Body of pancreas (tissue), 4 donors: ENCODE measurements around the gene WNT10A.

Experiments
- POLR2A ChIP-seq, 3 donors: fragments of 450-650 bp; IDR thresholded peaks; one replicate each; pipeline ENCODE4 v1.6.1; 2016; ENCODE audit warnings: antibody characterized with exemption in 3 of 3, mild to moderate bottlenecking in 2 of 3
- TF ChIP-seq, protein P1 (sequence below), 7 experiments: fragments of 450-650 bp in 4 of 7; fragments of 200-600 bp in 3 of 7; sonication (generic) in 3 of 7; IDR thresholded peaks; one replicate each; pipeline ENCODE4 v1.5.1; 2016 to 2019; ENCODE audit warnings: antibody characterized with exemption in 7 of 7

DNA sequence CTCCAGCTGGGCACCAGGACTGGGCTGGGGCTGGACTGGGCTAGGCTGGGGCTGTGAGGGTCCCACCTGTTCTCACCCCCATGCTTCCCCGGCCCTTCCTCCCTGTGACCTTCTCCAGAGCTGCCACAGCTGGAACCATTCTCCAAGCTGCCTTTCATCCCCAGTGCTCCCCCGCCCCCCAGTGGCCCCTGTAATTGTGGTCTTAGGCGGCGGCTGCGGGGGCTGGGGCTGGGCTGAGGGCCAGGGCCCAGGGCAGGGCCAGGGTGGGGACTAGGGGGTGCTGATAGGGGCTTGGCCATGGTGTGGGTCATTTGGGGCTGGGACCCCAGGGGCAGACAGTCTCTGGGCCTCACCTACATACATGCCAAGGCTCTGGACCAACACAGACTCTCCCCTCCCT is 2.8 kb upstream of the WNT10A start:
- TF ChIP-seq, protein P1, sequence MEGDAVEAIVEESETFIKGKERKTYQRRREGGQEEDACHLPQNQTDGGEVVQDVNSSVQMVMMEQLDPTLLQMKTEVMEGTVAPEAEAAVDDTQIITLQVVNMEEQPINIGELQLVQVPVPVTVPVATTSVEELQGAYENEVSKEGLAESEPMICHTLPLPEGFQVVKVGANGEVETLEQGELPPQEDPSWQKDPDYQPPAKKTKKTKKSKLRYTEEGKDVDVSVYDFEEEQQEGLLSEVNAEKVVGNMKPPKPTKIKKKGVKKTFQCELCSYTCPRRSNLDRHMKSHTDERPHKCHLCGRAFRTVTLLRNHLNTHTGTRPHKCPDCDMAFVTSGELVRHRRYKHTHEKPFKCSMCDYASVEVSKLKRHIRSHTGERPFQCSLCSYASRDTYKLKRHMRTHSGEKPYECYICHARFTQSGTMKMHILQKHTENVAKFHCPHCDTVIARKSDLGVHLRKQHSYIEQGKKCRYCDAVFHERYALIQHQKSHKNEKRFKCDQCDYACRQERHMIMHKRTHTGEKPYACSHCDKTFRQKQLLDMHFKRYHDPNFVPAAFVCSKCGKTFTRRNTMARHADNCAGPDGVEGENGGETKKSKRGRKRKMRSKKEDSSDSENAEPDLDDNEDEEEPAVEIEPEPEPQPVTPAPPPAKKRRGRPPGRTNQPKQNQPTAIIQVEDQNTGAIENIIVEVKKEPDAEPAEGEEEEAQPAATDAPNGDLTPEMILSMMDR (IDR thresholded peaks at IDR 0.05), result no peak
- no peak for TF ChIP-seq POLR2A (IDR thresholded peaks at IDR 0.05)
